ENCODE results near the gene NEK9.

Gene NEK9

DNA sequence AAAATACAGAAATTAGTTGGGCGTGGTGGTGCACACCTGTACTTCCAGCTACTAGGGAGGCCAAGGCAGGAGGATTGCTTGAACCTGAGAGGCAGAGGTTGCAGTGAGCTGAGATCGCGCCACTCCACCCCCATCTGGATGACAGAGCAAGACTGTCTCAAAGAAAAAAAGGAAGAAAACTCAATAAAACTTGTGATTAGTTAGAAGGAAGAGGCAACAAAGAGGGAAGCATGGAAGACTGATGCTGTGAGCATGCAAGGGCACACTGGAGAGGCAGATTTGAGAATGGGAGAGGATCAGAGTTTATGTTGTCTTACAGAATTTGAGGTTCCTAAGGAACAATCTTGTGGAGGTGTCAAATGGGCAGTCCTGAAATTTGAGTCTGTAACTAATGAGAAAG is 60.2 kb downstream of the NEK9 start:
- Histone ChIP-seq H3K9ac (ENCODE audit: low read depth, low read length) (no peak overlapping the region), H3K36me3 (ENCODE audit: control insufficient read depth, insufficient read depth, low read length) (no peaks in the 10 kb centered on the region), H3K4me1 (ENCODE audit: control insufficient read depth, insufficient read depth, low read length) (peaks cover 6% of the 10 kb centered on the region), H3K4me3 (ENCODE audit: low read depth, low read length) (no peak overlapping the region), H3K27ac (ENCODE audit: low read depth, low read length) (no peak overlapping the region), H3K9me3 (ENCODE audit: control insufficient read depth, insufficient read depth, low read length) (no peaks in the 10 kb centered on the region), H3K27me3 (ENCODE audit: control insufficient read depth, insufficient read depth, low read length) (no peaks in the 10 kb centered on the region)

DNA sequence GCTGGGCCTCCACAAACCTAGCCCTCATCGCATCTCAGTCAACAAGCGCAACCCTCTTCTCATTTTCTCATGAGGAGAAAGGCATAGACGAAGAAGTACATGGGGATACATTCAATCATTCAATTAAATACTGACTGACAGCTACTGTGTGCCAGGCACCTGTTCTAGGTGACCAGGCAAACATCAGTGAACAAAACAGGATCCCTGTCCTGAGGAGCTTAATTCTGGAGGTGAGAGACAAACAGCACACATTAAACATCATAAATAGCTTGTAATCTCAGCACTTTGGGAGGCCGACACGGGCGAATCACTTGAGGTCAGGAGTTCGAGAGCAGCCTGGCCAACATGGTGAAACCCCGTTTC is 62.7 kb downstream of the NEK9 start:
- H3K4me3 ChIP-seq (ENCODE audit: low read depth, low read length) = peak overlapping the region; percentile 88
- H3K27me3 ChIP-seq (ENCODE audit: control insufficient read depth, insufficient read depth, low read length) = no peaks in the 10 kb centered on the region
- no peaks in the 10 kb centered on the region for H3K4me1 ChIP-seq (ENCODE audit: control insufficient read depth, insufficient read depth, low read length)
- no peaks in the 10 kb centered on the region for H3K9me3 ChIP-seq (ENCODE audit: control insufficient read depth, insufficient read depth, low read length)
- peaks cover 15% of the 10 kb centered on the region for H3K36me3 ChIP-seq (ENCODE audit: control insufficient read depth, insufficient read depth, low read length)
- H3K9ac ChIP-seq (ENCODE audit: low read depth, low read length) = no peak overlapping the region
- no peak overlapping the region for H3K27ac ChIP-seq (ENCODE audit: low read depth, low read length)

DNA sequence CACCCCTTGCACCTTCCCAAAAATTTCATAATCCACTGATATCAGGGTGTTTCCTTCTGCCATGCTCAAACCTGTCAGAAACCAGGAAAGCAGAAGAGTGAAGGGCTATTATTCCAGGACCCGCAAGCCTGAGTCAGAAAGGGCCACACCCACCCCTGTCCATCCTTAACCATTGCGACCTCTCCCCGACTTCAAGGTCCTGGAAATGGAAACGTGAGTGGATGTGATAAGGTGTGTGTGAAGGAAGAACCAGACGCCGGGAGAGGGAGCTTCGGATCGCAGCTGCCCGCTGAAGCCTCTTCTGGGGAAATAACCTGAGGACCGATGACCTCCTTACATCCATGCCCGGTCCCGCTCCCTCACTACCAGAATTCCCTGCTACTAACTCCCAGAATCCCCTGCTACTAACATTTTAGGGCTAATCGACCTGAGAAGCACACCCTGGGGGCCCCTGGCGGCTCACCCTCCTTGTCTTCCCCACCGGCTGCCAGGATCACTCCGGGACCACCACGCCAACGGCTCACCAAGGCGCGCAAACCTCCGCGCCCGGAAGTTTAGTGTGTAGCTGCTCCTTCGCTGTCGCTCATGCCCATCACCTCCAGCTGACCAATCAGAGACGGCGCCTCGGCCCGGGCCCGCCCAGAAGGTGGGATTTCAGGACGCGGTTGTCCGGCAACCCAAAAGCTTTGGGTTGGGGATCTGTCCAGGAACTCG is 63.2 kb downstream of the NEK9 start, which contains the start of gene ACYP1:
ACYP1 (minus strand) TSS at position 534 of the 714 bp plus-strand sequence; CDS start at position 63, 471 bp downstream.
- Histone ChIP-seq H3K27me3 (ENCODE audit: control insufficient read depth, insufficient read depth, low read length) (no peaks in the 10 kb centered on the region), H3K4me1 (ENCODE audit: control insufficient read depth, insufficient read depth, low read length) (no peaks in the 10 kb centered on the region), H3K36me3 (ENCODE audit: control insufficient read depth, insufficient read depth, low read length) (peaks cover 15% of the 10 kb centered on the region), H3K9me3 (ENCODE audit: control insufficient read depth, insufficient read depth, low read length) (no peaks in the 10 kb centered on the region), H3K4me3 (ENCODE audit: low read depth, low read length) (peak within 1 kb of the TSS; percentile 88), H3K9ac (ENCODE audit: low read depth, low read length) (peak within 1 kb of the TSS; percentile 42), H3K27ac (ENCODE audit: low read depth, low read length) (peak within 1 kb of the TSS; percentile 60)

DNA sequence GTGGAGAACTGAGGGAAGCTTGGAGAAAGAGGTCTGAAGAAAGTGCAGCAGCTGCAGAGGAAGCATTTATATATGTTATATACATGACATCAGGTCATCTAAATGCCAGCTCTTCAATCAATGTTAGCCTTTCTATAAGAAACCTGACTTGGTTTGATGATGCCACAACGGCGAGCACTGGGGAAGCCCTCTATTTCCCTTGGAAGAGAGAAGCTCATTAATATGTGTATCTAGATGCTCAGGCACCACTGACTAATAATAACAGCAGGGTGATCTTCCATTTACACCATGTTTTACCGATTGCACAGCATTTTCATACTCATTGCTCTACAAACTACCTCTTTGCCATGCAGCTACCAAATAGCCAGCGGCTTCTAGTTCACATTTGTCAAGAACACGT is 63.8 kb downstream of the NEK9 start:
- H3K4me1 ChIP-seq (ENCODE audit: control insufficient read depth, insufficient read depth, low read length) = no peaks in the 10 kb centered on the region
- no peaks in the 10 kb centered on the region for H3K9me3 ChIP-seq (ENCODE audit: control insufficient read depth, insufficient read depth, low read length)
- no peaks in the 10 kb centered on the region for H3K27me3 ChIP-seq (ENCODE audit: control insufficient read depth, insufficient read depth, low read length)
- peak overlapping the region; percentile 42; the same call in 1 of the 2 replicates for H3K9ac ChIP-seq (ENCODE audit: low read depth, low read length)
- H3K36me3 ChIP-seq (ENCODE audit: control insufficient read depth, insufficient read depth, low read length) = peaks cover 15% of the 10 kb centered on the region
- no peak overlapping the region for H3K27ac ChIP-seq (ENCODE audit: low read depth, low read length)
- H3K4me3 ChIP-seq (ENCODE audit: low read depth, low read length) = peak overlapping the region; percentile 88

DNA sequence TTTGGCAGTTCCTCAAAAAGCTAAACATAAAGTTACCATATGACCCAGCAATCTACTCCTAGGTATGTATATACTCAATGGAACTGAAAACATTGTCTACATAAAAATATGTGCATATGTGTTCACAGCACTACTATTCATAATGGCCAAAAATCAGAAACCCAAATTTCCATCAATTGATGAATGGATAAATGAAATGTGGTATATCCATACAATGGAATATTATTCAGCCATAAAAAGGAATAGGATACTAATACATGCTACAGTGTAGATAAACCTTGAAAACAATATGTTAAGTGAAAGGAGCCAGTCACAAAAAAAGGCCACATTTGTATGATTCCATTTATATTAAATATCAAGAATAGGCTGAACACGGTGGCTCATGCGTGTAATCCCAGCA is 66.4 kb downstream of the NEK9 start:
- Histone ChIP-seq H3K36me3 (ENCODE audit: control insufficient read depth, insufficient read depth, low read length) (peaks cover 15% of the 10 kb centered on the region), H3K9ac (ENCODE audit: low read depth, low read length) (no peak overlapping the region), H3K27ac (ENCODE audit: low read depth, low read length) (no peak overlapping the region), H3K9me3 (ENCODE audit: control insufficient read depth, insufficient read depth, low read length) (no peaks in the 10 kb centered on the region), H3K4me3 (ENCODE audit: low read depth, low read length) (no peak overlapping the region), H3K27me3 (ENCODE audit: control insufficient read depth, insufficient read depth, low read length) (no peaks in the 10 kb centered on the region), H3K4me1 (ENCODE audit: control insufficient read depth, insufficient read depth, low read length) (no peaks in the 10 kb centered on the region)

DNA sequence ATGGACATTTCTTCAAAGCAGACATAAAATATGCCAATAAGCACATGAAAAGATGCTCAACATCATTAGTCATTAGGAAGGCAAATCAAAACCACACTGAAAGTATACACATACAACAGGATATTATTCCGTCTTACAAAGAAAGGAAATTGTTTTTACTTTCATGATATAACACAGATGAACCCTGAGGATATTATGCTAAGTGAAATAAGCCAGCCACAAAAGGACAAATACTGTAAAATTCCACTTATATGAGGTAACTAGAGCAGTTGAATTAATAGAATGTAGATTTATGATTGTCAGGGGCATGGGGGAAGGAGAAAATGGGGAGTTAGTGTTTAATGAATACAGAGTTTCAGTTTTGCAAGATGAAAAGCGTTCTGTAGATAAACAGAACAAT is 67.2 kb downstream of the NEK9 start:
- Histone ChIP-seq H3K4me1 (ENCODE audit: control insufficient read depth, insufficient read depth, low read length) (no peaks in the 10 kb centered on the region), H3K36me3 (ENCODE audit: control insufficient read depth, insufficient read depth, low read length) (peaks cover 15% of the 10 kb centered on the region), H3K27me3 (ENCODE audit: control insufficient read depth, insufficient read depth, low read length) (no peaks in the 10 kb centered on the region), H3K9ac (ENCODE audit: low read depth, low read length) (no peak overlapping the region), H3K4me3 (ENCODE audit: low read depth, low read length) (no peak overlapping the region), H3K9me3 (ENCODE audit: control insufficient read depth, insufficient read depth, low read length) (no peaks in the 10 kb centered on the region), H3K27ac (ENCODE audit: low read depth, low read length) (no peak overlapping the region)

DNA sequence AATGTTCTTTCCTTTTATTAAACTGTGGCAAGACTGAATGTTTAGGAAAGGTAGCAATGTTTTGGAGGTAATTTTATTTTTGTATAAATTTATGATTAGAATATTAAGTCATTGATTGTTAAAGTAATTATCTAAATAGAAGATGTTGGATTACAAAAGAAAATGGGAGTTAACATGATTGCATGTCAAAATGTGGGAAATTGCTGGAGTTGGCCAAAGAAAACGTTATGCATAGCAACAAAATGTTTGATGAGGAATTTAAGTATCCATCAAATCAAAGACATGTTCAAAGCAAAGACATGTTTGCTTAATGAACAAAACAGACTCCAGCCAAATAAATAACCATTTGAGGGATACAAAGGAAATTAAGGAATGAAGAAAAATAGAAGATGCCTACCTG is 72.4 kb downstream of the NEK9 start:
- Histone ChIP-seq H3K4me1 (ENCODE audit: control insufficient read depth, insufficient read depth, low read length) (no peaks in the 10 kb centered on the region), H3K9ac (ENCODE audit: low read depth, low read length) (no peak overlapping the region), H3K4me3 (ENCODE audit: low read depth, low read length) (no peak overlapping the region), H3K27ac (ENCODE audit: low read depth, low read length) (no peak overlapping the region), H3K9me3 (ENCODE audit: control insufficient read depth, insufficient read depth, low read length) (no peaks in the 10 kb centered on the region), H3K36me3 (ENCODE audit: control insufficient read depth, insufficient read depth, low read length) (peaks cover under 1% of the 10 kb centered on the region; the same call in 1 of the 2 replicates), H3K27me3 (ENCODE audit: control insufficient read depth, insufficient read depth, low read length) (no peaks in the 10 kb centered on the region)

DNA sequence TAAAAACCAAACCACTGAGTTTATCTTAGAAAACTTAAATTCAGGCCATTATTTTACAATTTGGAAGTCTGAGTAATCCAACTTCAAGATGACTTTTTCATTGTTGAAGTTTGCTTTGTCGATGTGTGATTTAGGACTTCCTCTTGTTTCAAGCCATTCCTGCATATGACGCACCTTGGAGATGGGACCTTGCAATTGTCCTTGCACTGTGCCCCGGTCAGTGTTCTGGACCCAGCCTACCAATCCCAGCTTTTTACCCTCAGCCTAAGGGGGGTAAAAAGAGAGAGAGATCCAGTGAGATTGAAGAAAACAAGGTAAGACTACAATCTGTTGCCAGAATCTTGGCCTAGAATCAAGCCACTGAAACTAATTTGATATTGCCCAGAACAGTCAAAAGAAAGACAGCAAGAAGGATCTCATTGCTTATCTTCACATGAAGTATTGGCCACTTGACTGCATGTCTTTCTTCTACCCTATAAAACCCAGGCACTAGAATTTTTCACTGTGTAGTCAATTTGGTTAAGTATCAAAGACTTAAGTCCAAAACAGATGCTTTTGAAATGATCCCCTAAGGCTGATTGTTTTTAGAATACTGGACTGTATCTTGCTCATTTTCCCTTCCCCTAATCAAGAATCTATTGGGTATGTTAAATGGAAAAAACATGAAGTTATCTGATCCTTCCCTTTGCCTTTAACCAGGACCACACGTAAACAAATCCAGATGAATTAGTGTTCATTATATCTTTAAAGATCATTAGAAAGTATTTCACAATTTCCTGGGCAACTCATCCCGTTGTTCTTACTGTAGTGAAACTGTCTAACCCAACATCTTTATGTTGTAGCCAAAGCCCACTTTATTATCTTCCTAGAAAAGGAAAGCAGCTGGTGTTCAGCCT is 73.2 kb downstream of the NEK9 start:
- Histone ChIP-seq H3K4me1 (ENCODE audit: control insufficient read depth, insufficient read depth, low read length) (no peaks in the 10 kb centered on the region), H3K4me3 (ENCODE audit: low read depth, low read length) (no peak overlapping the region), H3K9ac (ENCODE audit: low read depth, low read length) (no peak overlapping the region), H3K36me3 (ENCODE audit: control insufficient read depth, insufficient read depth, low read length) (no peaks in the 10 kb centered on the region; the same call in 1 of the 2 replicates), H3K9me3 (ENCODE audit: control insufficient read depth, insufficient read depth, low read length) (no peaks in the 10 kb centered on the region), H3K27ac (ENCODE audit: low read depth, low read length) (no peak overlapping the region), H3K27me3 (ENCODE audit: control insufficient read depth, insufficient read depth, low read length) (no peaks in the 10 kb centered on the region)

DNA sequence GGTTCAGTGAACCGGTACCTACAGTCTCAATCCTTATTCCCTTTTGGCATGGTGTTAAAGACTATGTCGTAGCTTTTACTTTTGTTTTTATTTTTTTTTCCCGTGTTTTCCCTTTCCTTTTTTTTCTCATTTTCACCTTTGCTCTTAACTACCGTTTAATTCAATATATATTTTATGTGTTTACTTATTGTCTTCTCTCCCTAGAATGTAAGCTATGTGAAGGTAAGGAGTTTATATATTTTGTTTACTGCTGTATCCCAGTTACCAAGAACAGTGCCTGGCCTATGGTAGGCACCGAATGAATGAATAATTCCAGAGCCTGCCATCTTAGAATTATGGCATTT is 75.3 kb downstream of the NEK9 start:
- H3K27me3 ChIP-seq (ENCODE audit: control insufficient read depth, insufficient read depth, low read length) = no peaks in the 10 kb centered on the region
- no peaks in the 10 kb centered on the region; the same call in 1 of the 2 replicates for H3K36me3 ChIP-seq (ENCODE audit: control insufficient read depth, insufficient read depth, low read length)
- H3K9ac ChIP-seq (ENCODE audit: low read depth, low read length) = no peak overlapping the region
- no peak overlapping the region for H3K27ac ChIP-seq (ENCODE audit: low read depth, low read length)
- peak overlapping the region; percentile 72 for H3K4me3 ChIP-seq (ENCODE audit: low read depth, low read length)
- no peaks in the 10 kb centered on the region for H3K4me1 ChIP-seq (ENCODE audit: control insufficient read depth, insufficient read depth, low read length)
- no peaks in the 10 kb centered on the region for H3K9me3 ChIP-seq (ENCODE audit: control insufficient read depth, insufficient read depth, low read length)

DNA sequence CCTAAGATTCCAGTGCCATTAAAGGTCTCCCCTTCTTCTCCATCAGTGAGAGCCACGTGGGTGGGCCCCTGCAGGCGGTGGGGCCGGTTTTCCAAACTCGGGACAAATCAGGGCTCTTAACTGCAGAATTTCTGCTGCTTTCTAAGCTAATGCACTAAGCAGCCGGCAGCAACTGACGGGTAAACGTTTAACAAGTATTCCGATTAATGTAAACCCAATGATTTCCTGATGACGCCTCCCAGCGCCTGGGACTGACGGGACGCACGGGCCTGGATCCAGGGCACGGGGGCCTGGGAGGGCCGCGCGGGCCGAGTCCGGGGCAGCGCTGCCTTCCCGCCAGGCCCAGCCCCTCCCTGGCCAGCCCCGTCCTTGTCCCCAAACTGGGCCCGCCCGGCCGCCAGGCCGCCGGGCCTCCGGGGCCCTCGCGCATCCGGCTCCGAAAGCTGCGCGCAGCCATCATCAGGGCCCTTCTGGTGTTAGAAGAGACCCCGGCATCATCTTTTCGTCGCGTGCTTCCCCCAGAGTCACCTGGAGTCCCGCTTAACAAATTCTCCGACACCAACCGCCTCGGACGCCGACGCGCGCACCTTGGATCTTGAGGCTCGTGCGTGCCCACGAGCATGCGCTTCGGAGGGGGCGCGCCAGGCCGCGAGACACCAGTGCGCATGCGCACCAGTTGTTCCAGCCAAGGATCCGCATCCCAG is 75.8 kb downstream of the NEK9 start, which contains the start of gene MLH3:
MLH3 (minus strand) TSS at position 616 of the 704 bp plus-strand sequence. CDS start 1,812 bp downstream, outside the sequence.
- Histone ChIP-seq H3K27me3 (ENCODE audit: control insufficient read depth, insufficient read depth, low read length) (no peaks in the 10 kb centered on the region), H3K27ac (ENCODE audit: low read depth, low read length) (peak within 1 kb of the TSS; percentile 92), H3K9ac (ENCODE audit: low read depth, low read length) (peak within 1 kb of the TSS; percentile 83), H3K4me1 (ENCODE audit: control insufficient read depth, insufficient read depth, low read length) (no peaks in the 10 kb centered on the region), H3K9me3 (ENCODE audit: control insufficient read depth, insufficient read depth, low read length) (no peaks in the 10 kb centered on the region), H3K36me3 (ENCODE audit: control insufficient read depth, insufficient read depth, low read length) (no peaks in the 10 kb centered on the region; the same call in 1 of the 2 replicates), H3K4me3 (ENCODE audit: low read depth, low read length) (peak within 1 kb of the TSS; percentile 72)
